ENCODE measurements around the gene LYAR.

The LYAR gene

DNA sequence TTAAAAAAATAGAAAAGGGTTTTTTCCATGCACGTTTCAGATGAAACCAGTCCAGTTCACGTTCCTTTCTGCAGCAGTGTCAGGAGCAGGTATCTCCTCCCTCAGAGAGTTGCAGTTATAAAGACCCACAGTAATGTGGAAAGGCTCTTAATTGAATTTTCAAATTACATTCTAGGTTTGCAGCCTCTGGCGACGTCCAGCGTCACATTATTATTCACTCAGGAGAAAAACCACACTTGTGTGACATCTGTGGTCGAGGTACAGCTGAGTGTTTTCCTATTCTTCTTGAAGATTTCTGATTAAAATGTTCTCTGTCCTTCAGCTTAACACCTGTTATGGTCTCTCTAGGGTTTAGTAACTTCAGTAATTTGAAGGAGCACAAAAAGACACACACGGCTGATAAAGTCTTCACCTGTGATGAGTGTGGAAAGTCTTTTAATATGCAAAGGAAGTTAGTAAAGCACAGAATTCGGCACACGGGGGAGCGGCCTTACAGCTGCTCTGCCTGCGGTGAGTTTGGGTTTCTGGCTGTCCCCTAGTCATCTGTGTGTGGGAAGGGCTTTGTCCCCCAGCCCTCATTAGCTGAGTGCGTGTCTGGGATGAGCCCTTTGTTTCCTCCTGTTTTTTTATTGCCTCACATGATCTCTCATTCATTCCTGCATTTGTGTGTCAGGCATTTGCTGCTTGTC is 25.7 kb upstream of the LYAR start:
- DNase-seq (ENCODE audit: low read depth): no peak

DNA sequence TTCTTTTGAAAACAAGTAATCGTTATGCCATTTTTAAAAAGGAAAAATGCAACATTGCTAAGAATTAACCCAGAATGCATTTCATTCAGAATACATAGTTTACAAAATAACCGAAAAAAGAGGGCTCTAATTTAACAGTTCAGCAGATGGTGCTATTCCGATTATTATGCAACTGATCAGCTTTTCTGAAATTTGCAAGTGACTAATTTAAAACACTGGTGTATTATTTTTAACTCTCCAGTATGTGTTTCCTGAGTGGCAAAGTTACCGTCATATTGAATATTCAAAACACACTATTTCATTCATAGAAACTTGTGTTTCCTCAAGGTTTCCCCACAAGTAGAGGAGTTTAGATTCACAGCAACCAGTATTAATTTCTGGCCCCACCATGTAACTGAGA is 21.2 kb upstream of the LYAR start:
- no peak for DNase-seq (ENCODE audit: low read depth)

DNA sequence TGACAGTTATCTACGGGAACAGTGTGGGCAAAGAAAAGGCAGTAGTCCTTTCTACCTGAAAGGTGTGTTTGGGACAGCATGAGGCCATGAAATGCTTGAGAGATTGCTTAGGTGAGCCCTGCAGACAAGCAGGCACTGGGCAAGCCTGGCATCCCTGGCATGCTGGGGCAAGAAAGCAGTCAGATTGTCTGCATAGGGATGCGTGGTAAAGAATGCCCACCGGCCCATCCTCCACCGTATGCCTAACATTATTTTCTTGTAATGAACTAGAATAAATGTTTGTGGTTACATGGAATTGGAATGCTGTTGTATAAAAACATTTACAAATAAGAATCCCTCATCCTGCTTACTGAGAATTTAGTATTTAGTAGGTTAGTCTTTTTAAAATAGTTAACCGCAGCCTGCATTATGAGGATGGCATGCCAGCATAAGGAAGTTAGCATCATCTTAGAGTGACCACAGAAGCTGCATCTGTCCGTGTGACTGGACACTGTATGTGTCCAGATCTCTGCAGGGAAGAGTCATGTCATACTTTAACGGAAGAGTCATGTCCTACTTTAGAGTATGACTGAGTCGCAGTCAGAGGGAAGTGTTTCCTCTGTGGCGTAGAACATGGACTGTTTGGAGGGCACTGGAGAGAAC is 19.0 kb upstream of the LYAR start:
- peak; percentile 38 for DNase-seq (ENCODE audit: low read depth)

DNA sequence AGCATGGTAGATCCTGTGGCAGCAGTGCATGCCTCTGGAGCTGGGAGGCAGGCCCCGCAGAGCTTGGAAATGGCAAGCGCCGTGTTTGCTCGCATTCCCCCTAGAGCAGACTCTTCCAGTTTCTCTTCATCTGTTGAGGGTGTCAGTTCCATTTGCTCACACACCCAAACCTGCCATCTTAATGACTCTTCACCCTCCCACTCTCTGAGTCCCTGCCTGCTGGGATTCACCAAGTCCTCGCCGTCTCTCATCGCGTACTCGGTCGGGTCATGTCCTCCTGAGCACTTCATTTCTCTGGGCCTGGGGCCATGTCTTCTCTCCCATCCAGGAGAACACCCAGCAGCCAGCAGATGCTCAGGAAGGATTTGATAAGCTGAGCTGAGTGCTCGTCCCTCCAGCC is 17.0 kb upstream of the LYAR start:
- no peak for DNase-seq (ENCODE audit: low read depth)

DNA sequence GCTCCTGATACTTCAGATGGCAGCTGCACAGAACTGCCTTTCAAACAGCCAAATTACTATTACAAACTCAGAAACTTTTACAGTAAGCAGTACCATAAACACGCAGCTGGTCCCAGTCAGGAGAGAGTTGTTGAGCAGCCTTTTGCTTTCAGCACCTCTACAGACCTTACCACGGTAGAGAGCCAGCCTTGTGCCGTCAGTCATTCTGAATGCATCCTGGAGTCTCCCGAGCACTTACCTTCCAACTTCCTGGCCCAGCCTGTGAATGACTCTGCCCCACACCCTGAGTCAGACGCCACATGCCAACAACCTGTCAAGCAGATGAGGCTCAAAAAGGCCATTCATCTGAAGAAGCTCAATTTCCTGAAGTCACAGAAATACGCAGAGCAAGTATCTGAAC is 12.5 kb upstream of the LYAR start:
- no peak for DNase-seq (ENCODE audit: low read depth)

DNA sequence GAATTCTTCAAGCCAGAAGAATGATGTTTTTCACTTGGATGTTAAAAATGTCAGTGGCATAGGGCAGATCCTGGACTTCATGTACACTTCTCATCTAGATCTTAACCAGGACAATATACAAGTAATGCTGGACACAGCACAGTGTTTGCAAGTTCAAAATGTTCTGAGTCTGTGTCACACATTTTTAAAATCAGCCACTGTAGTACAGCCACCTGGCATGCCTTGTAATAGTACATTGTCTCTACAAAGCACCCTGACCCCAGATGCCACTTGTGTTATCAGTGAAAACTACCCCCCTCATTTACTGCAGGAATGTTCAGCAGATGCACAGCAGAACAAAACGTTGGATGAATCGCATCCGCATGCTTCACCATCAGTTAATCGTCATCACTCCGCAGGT is 12.0 kb upstream of the LYAR start:
- no peak for DNase-seq (ENCODE audit: low read depth)

DNA sequence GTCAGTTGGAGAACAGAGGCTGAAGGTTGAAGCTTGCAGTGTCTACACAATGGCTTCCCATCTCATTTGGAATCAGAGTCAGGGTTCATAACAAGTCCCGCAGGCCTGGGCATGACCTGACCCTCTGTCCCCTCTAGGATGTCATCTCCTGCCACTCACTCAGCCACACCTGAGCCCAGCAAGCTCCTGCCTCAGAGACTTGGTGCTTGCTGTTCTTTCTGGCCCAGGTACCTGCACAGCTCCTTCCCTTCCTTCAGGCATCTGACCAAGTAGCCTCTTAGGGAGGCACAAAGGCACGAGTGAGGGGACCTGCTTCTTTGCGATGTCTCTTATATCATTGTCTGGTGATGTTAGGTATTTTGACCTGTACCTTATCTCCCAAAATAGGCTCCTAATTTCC is 9.1 kb upstream of the LYAR start:
- DNase-seq (ENCODE audit: low read depth): no peak

DNA sequence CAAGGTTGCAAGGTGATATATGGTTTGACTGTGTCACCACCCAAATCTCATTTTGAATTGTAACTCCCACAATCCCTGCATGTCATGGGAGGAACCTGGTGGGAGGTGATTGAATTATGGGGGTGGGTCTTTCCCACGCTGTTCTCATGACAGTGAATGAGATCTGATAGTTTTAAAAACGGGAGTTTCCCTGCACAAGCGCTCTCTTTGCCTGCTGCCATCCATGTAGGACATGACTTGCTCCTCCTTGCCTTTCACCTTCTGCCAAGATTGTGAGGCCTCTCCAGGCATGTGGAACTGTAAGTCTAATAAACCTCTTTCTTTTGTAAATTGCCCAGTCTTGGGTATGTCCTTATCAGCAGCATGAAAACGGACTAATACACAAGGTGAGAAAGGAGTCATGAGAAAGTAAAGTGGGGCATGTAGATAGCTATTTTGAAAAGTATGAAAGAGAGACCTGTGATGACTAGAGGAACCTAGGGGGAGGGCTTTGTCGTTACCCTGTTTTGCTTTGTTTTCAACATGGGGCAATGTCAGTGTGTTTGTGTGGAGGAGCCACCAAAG is 6.4 kb upstream of the LYAR start:
- DNase-seq (ENCODE audit: low read depth): no peak

DNA sequence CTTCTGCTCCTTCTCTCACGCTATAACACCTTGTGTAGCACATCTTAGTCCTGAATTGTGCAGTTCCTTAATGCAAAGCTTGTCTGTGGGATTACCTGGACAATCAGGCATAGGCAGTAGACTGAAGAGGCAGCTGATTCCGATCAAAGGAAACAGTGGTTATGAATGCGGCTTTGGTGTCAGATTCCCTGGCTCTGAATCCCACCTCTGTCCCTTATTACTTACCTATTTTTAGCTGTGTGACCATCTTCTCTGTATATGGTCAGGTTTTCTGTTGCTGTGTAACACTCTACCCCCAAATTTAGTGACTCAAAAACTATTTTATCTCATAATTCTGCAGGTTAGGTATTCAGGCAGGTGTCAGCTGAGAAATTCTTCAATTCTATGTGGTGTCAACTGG is 3.3 kb upstream of the LYAR start:
- DNase-seq (ENCODE audit: low read depth): no peak

DNA sequence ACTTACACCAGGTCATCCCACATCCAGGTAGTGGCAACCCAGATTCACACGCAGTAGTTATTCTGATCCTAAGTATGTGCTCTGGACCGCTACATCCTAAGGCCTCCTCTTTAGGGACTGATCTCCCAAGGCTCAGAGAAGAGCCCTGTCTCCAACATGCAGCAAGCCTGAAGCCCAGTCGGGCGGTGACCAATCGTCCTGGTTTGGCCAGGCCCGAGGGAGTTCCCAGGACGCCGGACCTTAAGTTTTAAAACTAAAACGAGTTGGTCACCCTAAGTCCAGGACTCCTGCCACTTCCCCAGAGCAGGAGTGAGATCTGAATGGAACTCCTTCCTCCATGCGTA is 385 bp downstream of the LYAR start:
- no peak for DNase-seq (ENCODE audit: low read depth)

DNA sequence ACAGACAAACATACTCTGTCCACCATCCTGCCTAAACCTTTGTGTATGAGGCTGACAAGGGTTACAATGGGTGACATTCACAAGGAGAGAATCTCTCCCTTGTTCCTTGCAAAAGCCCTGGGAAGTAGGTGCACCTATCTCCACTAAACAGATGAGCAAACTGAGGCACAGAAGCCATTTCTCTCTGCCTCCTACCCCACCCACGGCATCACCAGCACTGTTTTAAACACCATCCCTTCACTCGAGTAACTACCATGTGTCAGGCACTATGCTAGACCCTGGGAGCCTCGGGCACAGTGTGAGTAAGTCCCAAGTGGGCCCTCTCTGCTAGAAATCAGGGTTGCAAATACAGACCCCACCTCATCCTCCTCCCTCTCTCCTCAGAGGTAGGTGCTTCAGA is 899 bp downstream of the LYAR start:
- no peak for DNase-seq (ENCODE audit: low read depth)

DNA sequence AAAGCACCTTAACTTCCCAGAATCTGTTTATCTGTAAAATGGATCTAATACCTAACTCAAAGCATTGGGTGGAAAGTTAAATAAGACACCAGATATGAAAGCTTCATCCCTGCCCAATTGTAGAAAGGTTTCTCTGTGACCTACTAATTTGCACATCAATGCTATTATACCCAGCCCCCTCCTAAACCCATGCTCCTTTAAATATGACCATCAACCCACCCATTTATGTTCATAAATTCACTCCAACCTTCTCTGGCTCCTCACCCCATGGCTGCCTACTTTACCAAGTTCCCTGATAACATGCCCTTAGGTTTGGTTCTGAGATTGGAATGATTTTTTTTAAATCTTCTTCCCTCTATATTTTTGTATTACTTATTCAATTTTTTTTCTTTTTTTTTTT is 1.9 kb downstream of the LYAR start:
- DNase-seq (ENCODE audit: low read depth): no peak

DNA sequence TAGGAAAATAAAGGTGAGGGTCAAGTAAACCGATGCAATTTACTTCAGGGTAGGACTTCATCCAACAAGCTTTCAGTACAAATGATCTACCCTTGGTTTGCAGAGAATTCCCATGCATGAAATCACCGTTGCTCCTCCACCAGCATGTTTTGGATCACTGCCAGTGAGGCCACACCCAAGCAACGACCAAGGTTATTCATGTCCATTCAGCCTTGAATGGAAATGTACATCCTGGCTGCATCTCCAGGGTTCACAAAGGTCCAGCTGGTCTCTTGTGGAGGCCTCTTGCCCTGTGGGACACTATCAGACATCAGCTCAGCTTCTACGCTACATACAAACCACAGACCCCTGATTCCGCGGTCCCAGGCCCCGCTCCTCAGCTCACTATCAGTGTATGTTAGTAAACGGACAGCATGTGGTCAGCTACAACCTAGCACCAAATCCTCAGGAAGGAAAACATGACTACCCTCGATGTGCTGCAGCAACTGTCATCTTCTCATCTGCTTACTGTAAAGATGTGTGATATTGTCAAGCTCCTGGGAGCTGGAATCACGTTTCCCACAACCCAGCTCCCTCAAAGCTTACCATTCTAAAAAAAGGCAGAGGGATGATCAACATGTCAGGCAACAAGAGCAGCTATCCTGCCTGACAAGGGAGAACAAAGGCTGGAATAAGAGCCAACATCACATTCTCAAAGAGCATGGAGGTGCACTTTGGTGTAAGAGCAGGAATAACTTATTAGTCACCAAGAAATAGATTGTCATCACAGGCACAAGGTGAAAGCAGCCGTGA is 4.9 kb downstream of the LYAR start:
- DNase-seq (ENCODE audit: low read depth): no peak

DNA sequence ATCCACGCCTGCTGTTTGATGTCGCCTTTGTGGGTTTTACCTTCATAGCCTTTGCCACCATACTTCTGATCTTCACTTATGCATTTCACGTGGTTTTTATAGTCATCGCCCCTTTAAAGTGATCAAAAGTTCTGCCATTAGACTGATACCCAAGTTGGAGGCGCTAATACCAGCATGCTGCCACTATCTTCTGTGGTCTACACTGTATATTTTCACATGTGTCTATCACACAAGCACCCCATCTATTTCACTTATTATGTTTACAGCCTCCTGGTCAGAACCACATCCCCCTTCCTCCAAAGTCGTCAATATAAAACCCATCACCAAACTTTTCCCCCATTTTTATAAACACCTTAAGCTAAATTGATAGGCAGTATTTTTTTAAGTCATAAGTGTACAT is 8.2 kb downstream of the LYAR start:
- no peak for DNase-seq (ENCODE audit: low read depth)

DNA sequence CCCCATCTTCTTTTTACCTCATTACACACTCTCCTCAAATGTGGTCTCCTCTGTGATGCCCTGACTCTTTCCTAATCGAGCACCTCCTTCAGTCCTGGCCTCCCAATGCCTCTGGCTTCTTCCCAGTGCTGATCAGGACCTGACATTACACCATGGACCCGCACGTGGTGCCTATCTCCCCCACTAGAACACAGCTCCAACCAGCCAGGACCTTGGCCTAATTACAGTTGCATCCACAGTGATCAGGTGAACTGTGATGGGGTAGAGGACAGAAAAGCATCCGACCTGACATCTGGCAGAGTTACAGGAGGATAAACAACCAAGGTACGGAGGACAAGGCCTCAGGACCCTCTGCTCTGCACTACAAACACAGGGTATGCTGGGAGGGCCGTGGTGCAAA is 12.4 kb downstream of the LYAR start:
- no peak for DNase-seq (ENCODE audit: low read depth)

DNA sequence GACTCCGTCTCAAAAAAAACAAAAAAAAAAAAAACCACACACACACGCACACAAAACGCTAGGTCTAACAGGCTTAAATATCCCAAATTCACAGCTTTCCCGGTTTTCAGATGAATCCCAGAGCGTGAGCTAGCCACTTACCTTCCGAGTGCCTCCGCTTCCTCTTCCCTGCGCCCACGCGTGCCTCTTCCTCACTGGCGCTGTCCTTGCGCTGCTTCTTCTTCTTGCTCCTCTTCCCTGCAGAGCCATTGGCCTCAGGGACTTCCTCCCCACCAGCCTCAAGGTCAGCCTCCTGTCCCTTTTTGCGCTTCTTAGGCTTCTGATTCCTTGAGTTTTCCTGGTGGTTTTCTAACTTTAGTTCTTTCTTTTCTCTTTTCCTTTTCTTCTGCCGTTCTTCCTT is 15.7 kb downstream of the LYAR start:
- DNase-seq (ENCODE audit: low read depth): no peak

DNA sequence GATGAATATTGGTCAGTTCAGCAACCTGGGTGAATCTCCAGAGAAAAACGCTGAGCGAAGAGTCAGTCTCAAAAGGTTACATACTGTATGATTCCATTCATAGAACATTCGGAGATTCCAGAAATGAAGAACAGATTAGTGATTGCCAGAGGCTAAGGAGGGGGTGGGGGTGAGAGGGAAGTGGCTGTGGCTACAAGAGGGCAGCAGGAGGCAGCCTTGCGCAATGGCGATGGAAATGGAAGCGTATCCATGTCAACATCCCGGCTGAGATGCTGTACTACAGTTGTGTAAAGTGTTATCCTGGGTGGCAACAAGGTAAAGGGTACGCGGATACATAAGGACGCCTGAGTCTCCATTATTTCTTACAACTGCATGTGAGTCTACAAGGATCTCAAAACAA is 18.0 kb downstream of the LYAR start:
- no peak for DNase-seq (ENCODE audit: low read depth)

DNA sequence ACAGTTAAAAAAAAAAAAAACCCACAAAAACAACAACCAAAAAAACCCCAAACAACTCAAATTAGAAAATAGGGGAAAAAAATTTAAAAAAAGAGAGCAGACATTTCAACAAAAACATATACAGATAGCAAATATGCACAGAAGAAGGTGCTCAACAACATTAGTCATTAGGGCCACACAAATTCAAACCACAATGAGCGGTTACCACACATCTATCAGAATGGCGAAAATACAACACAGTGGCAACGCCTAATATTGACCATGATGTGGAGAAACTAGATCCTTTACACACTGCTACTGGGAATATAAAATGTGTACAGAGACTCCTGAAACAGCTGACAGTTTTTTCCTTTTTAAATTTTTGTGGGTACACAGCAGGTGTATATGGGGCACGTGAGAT is 19.4 kb downstream of the LYAR start:
- no peak for DNase-seq (ENCODE audit: low read depth)

DNA sequence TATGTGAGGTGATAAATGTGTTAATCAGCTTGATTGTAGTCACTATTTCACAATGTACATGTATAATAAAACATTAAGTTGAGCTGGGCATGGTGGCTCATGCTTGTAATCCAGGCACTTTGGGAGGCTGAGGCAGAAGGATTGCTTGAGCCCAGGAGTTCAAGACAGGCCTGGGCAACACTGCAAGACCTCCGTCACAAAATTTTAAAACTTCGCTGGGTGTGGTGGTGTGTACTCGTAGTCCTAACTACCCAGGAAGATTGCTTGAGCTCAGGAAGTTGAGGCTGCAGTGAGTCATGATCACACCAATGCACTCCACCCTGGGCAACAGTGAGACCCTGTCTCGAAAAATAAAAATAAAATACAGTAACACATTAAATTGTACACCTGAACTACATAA is 20.1 kb downstream of the LYAR start:
- DNase-seq (ENCODE audit: low read depth): no peak

DNA sequence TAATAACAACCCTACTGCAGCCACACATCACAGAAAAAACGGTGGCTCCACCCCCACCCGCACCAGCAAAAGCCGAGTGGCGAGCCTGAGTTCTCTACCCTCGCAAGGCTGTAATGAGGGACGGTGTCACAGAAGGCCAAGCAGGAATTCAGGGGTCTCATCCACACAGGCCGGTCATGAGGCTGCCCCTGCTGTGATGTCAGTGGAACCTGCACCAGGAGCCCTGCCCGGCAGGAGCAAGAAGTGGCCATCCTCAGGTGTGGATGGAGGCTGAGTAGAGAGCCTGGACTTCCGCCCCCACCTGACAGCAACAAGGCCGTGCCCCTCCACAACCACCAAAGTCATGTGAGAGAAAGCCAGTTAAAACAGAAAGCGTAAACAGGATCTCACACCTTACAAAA is 20.6 kb downstream of the LYAR start:
- no peak for DNase-seq (ENCODE audit: low read depth)

DNA sequence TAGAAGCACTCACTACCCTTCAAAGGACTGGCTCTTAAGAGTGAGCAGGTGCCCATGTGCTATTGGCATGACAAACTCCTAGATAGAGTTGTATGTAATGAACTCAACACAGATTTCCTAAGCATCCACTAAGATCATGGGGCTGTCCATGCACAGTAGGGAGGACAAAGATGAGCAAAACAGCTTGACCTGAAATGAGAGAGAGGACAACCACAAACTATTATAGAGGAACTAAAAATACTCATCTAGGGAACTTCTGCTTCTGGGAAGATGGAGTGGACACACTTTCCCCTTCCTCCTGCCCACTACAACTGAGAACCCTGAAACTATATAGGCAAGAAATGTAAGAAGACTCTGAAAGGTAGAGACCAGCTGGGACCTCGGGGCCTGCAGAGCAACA is 21.2 kb downstream of the LYAR start:
- DNase-seq (ENCODE audit: low read depth): no peak

DNA sequence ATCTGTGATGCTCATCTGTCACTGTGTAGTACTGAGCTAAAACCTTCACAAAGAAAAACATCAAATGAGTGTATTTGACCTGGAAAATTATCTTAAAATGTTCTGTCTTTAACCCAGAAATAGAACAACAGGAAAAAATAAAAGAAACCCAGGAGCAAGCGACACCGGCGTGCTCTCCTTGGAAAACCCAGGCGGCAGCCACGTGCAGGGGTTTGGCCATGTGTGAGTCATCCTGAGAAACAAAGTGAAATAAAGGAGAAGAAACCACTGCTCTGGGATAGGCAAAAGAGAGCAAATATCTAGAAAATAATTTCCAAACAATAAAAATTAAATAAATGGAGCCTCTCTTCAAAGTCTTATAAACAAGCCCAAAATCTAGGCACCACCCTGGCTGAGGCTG is 22.0 kb downstream of the LYAR start:
- no peak for DNase-seq (ENCODE audit: low read depth)

DNA sequence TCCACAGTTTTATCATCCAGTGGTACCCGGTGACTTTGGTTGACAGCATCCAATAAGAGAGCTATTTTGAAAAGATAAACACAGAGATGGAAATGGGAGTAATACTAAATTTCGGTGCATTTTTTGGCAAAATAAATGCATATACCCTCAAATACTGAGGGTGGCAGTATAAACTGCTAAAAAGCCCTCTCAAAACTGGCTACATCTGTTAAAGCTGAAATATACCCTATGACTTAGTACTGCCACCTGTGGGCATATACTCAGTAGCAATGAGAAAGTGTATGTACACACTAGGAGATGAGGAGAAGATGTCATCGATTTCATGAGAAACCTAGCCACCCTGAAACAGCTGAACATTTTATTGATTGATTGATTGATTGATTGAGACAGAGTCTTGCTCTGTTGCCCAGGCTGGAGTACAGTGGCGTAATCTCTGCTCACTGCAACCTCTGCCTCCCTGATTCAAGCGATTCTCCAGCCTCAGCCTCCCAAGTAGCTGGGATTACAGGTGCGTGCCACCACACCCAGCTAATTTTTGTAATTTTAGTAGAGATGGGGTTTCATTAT is 29.7 kb downstream of the LYAR start:
- no peak for DNase-seq (ENCODE audit: low read depth)

Measured in non-pigmented ciliary epithelial cell (primary cell).